Activated T-helper 2 cell treated with anti-CD3 and anti-CD28 coated beads, Interferon-gamma antibody, Interleukin-2, Interleukin-4, amounts not matched to agents 10 μg/mL and 5 μg/mL and 100 μg/mL, durations not matched to agents 14 hours and 24 hours and 36 hours (primary cell): ENCODE data around the gene MYH7. TPM values are rescaled to one million over a fixed set of nuclear protein-coding genes. Genes with fewer than 3 reads are reported as not detected.
A peak's percentile ranks its signal among the peaks of the same experiment; 100 is the strongest.
"Not testable (repeated sequence)": the region's sequence is repeated elsewhere in the genome, so short reads cannot be mapped to it uniquely, and the experiment has no call there.

Experiments used
- DNase-seq: peaks from one replicate; pipeline ENCODE4 v3.0.0; 2021; ENCODE audit warnings: low spot score
- H3K27ac Mint-ChIP-seq: one replicate; pipeline ENCODE4 v1.8.0; 2021; ENCODE audit warnings: mixed read lengths
- H3K27me3 Mint-ChIP-seq: one replicate; pipeline ENCODE4 v1.8.0; 2021; ENCODE audit warnings: low read depth, mixed read lengths
- H3K36me3 Mint-ChIP-seq: one replicate; pipeline ENCODE4 v1.8.0; 2021; ENCODE audit warnings: low read depth, mixed read lengths
- H3K4me1 Mint-ChIP-seq: one replicate; pipeline ENCODE4 v1.8.0; 2021; ENCODE audit warnings: low read depth, mixed read lengths
- H3K4me3 Mint-ChIP-seq: one replicate; pipeline ENCODE4 v1.8.0; 2021; ENCODE audit warnings: low read depth, mild to moderate bottlenecking, moderate library complexity, mixed read lengths
- H3K9me3 Mint-ChIP-seq: one replicate; pipeline ENCODE4 v1.8.0; 2021; ENCODE audit warnings: mixed read lengths
- intact Hi-C: fragments of 100-400 bp; cut with micrococcal nuclease; formaldehyde crosslinking; loops from one replicate; pipeline ENCODE4 v1.15.1; 2023
- total RNA-seq: library from RNA; stranded (reverse); gene quantifications from 2 replicates; pipeline ENCODE4 v1.2.3, GENCODE V29; 2022

The MYH7 gene
- total RNA-seq, 1 donor from 2014 or later = not detected

GRCh38 chr14:23464700-23465099 is 29.2 kb upstream of the MYH7 start:
- Mint-ChIP-seq H3K9me3 (no peaks in the 10 kb centered on the region), H3K27ac (no peak overlapping the region), H3K4me3 (no peak overlapping the region), H3K36me3 (no peaks in the 10 kb centered on the region), H3K4me1 (no peaks in the 10 kb centered on the region), H3K27me3 (peaks cover 6% of the 10 kb centered on the region)
- intact Hi-C loops = no loop called here
- no peak for DNase-seq

GRCh38 chr14:23460960-23461359 is 25.5 kb upstream of the MYH7 start:
- intact Hi-C loops = no loop called here
- Mint-ChIP-seq H3K4me3 (no peak overlapping the region), H3K36me3 (no peaks in the 10 kb centered on the region), H3K4me1 (no peaks in the 10 kb centered on the region), H3K27ac (no peak overlapping the region), H3K9me3 (no peaks in the 10 kb centered on the region), H3K27me3 (peaks cover 17% of the 10 kb centered on the region)
- DNase-seq = no peak

- H3K36me3 Mint-ChIP-seq = no peaks in the 10 kb centered on the region
- DNase-seq = no peak
- H3K4me1 Mint-ChIP-seq = no peaks in the 10 kb centered on the region
- H3K27me3 Mint-ChIP-seq = peaks cover 30% of the 10 kb centered on the region
- H3K4me3 Mint-ChIP-seq = no peak overlapping the region
- no peak overlapping the region for H3K27ac Mint-ChIP-seq
- no peaks in the 10 kb centered on the region for H3K9me3 Mint-ChIP-seq
- intact Hi-C loops = no loop called here
Observed at GRCh38 chr14:23457587-23458445, 22.4 kb upstream of the MYH7 start.

GRCh38 chr14:23456883-23457586 is 21.6 kb upstream of the MYH7 start:
- H3K4me3 Mint-ChIP-seq, intact Hi-C loops, H3K4me1 Mint-ChIP-seq, H3K36me3 Mint-ChIP-seq, H3K9me3 Mint-ChIP-seq, H3K27ac Mint-ChIP-seq, DNase-seq: not testable (repeated sequence)
- peaks cover 30% of the 10 kb centered on the region for H3K27me3 Mint-ChIP-seq

GRCh38 chr14:23454445-23454856 is 19.0 kb upstream of the MYH7 start:
- Mint-ChIP-seq H3K4me1 (no peaks in the 10 kb centered on the region), H3K27me3 (peaks cover 23% of the 10 kb centered on the region), H3K36me3 (no peaks in the 10 kb centered on the region), H3K27ac (no peak overlapping the region), H3K4me3 (no peak overlapping the region), H3K9me3 (no peaks in the 10 kb centered on the region)
- no peak for DNase-seq
- intact Hi-C loops = no loop called here

- peaks cover 15% of the 10 kb centered on the region for H3K27me3 Mint-ChIP-seq
- H3K4me3 Mint-ChIP-seq = no peak overlapping the region
- no peak for DNase-seq
- no peaks in the 10 kb centered on the region for H3K36me3 Mint-ChIP-seq
- no peaks in the 10 kb centered on the region for H3K9me3 Mint-ChIP-seq
- intact Hi-C loops = no loop called here
- no peak overlapping the region for H3K27ac Mint-ChIP-seq
- H3K4me1 Mint-ChIP-seq = no peaks in the 10 kb centered on the region
Observed at GRCh38 chr14:23452237-23452636, 16.8 kb upstream of the MYH7 start.

GRCh38 chr14:23450379-23450778 is 14.9 kb upstream of the MYH7 start:
- Mint-ChIP-seq H3K36me3 (no peaks in the 10 kb centered on the region), H3K4me3 (no peak overlapping the region), H3K27ac (no peak overlapping the region), H3K27me3 (peaks cover 14% of the 10 kb centered on the region), H3K4me1 (no peaks in the 10 kb centered on the region), H3K9me3 (no peaks in the 10 kb centered on the region)
- intact Hi-C loops = no loop called here
- DNase-seq = no peak

- intact Hi-C loops = no loop called here
Observed at GRCh38 chr14:23449314-23449713, 13.9 kb upstream of the MYH7 start.

GRCh38 chr14:23447361-23448350 is 12.2 kb upstream of the MYH7 start:
- no peaks in the 10 kb centered on the region for H3K36me3 Mint-ChIP-seq
- H3K4me3 Mint-ChIP-seq = no peak overlapping the region
- no peaks in the 10 kb centered on the region for H3K4me1 Mint-ChIP-seq
- H3K27ac Mint-ChIP-seq = peak overlapping the region; percentile 2
- intact Hi-C loops = no loop called here
- H3K9me3 Mint-ChIP-seq = no peaks in the 10 kb centered on the region
- peaks cover 3% of the 10 kb centered on the region for H3K27me3 Mint-ChIP-seq
- DNase-seq = no peak

More at GRCh38 chr14:23449314-23449713, 13.9 kb upstream of the MYH7 start:
- no peak overlapping the region for H3K27ac Mint-ChIP-seq
- H3K36me3 Mint-ChIP-seq = no peaks in the 10 kb centered on the region
- no peaks in the 10 kb centered on the region for H3K4me1 Mint-ChIP-seq
- no peak overlapping the region for H3K4me3 Mint-ChIP-seq
- no peaks in the 10 kb centered on the region for H3K9me3 Mint-ChIP-seq
- H3K27me3 Mint-ChIP-seq = peaks cover 8% of the 10 kb centered on the region
- no peak for DNase-seq

GRCh38 chr14:23446291-23446851 is 10.9 kb upstream of the MYH7 start:
- Mint-ChIP-seq H3K9me3 (no peaks in the 10 kb centered on the region), H3K27ac (no peak overlapping the region), H3K4me3 (no peak overlapping the region), H3K36me3 (no peaks in the 10 kb centered on the region), H3K4me1 (no peaks in the 10 kb centered on the region), H3K27me3 (peaks cover 2% of the 10 kb centered on the region)
- intact Hi-C loops = no loop called here
- DNase-seq = no peak

- no peak overlapping the region for H3K27ac Mint-ChIP-seq
- H3K36me3 Mint-ChIP-seq = no peaks in the 10 kb centered on the region
- no peaks in the 10 kb centered on the region for H3K4me1 Mint-ChIP-seq
- H3K9me3 Mint-ChIP-seq = no peaks in the 10 kb centered on the region
- peaks cover 4% of the 10 kb centered on the region for H3K27me3 Mint-ChIP-seq
- DNase-seq = no peak
- no peak overlapping the region for H3K4me3 Mint-ChIP-seq
- intact Hi-C loops = no loop called here
Observed at GRCh38 chr14:23445773-23446172, 10.3 kb upstream of the MYH7 start.

- Mint-ChIP-seq H3K9me3 (no peaks in the 10 kb centered on the region), H3K27ac (no peak overlapping the region)
- no peak for DNase-seq
Observed at GRCh38 chr14:23444314-23444713, 8.9 kb upstream of the MYH7 start.

More at GRCh38 chr14:23444314-23444713, 8.9 kb upstream of the MYH7 start:
- no peaks in the 10 kb centered on the region for H3K36me3 Mint-ChIP-seq
- H3K4me3 Mint-ChIP-seq = no peak overlapping the region
- no peaks in the 10 kb centered on the region for H3K4me1 Mint-ChIP-seq
- peaks cover 4% of the 10 kb centered on the region for H3K27me3 Mint-ChIP-seq
- intact Hi-C loops = no loop called here
